A673 (cell line): ENCODE measurements around the gene OR8B8. TPM values are rescaled to one million over a fixed set of nuclear protein-coding genes. Genes with fewer than 3 reads are reported as not detected.

Source experiments
- Bru-seq: library from RNA; stranded (reverse); fragments of 400-500 nt; gene quantifications from one replicate; lab custom pipeline; 2021; lab: Mats Ljungman, UMichigan
- BruChase-seq, 2 experiments: library from RNA; stranded (reverse); fragments of 400-500 nt; gene quantifications; one replicate each; lab custom pipeline; 2021; lab: Mats Ljungman, UMichigan
- BruUV-seq: library from RNA; stranded (reverse); fragments of 400-500 nt; replicated peaks from 2 replicates; lab custom pipeline; 2021; lab: Mats Ljungman, UMichigan
- CTCF ChIA-PET: fragments of 300-600 bp; sonication (Branson Sonifier 250); formaldehyde crosslinking; loops from one replicate; lab custom pipeline; 2022; ENCODE audit warnings: antibody characterized with exemption; lab: Charles Lee
- POLR2A ChIA-PET: fragments of 300-600 bp; sonication (Branson Sonifier 250); formaldehyde crosslinking; loops from one replicate; lab custom pipeline; 2022; ENCODE audit warnings: antibody characterized with exemption; ENCODE audit not compliant: low non-redundant PET; lab: Charles Lee
- DNase-seq: peaks from one replicate; pipeline ENCODE4 v3.0.0-alpha.2; 2015; ENCODE audit warnings: low spot score
- H3K27ac ChIP-seq: fragments of 200-600 bp; sonication (generic); 2 replicates; pipeline ENCODE4 v1.5.1; 2016; ENCODE audit warnings: mixed run types, low read depth, mild to moderate bottlenecking, mixed read lengths, antibody characterized with exemption, low read length; ENCODE audit not compliant: poor library complexity, severe bottlenecking
- H3K27me3 ChIP-seq: fragments of 200-600 bp; sonication (generic); replicated peaks from 2 replicates; pipeline ENCODE4 v1.6.1; 2017; ENCODE audit warnings: mixed run types, low read depth, mild to moderate bottlenecking, mixed read lengths, antibody characterized with exemption, low read length; ENCODE audit not compliant: insufficient read depth, poor library complexity
- H3K36me3 ChIP-seq: fragments of 200-600 bp; sonication (generic); 2 replicates; pipeline ENCODE4 v1.6.1; 2016; ENCODE audit warnings: mixed run types, mild to moderate bottlenecking, mixed read lengths, antibody characterized with exemption, low read length; ENCODE audit not compliant: insufficient read depth, poor library complexity, severe bottlenecking
- H3K4me1 ChIP-seq: fragments of 200-600 bp; sonication (generic); 2 replicates; pipeline ENCODE4 v1.6.1; 2017; ENCODE audit warnings: mixed run types, mild to moderate bottlenecking, mixed read lengths, antibody characterized with exemption, low read length; ENCODE audit not compliant: insufficient read depth, poor library complexity, severe bottlenecking
- H3K4me3 ChIP-seq: fragments of 200-600 bp; sonication (generic); 2 replicates; pipeline ENCODE4 v1.5.1; 2016; ENCODE audit warnings: low read depth, mixed run types, mild to moderate bottlenecking, mixed read lengths, low read length; ENCODE audit not compliant: poor library complexity, severe bottlenecking
- H3K9me3 ChIP-seq: fragments of 200-600 bp; sonication (generic); 2 replicates; pipeline ENCODE4 v1.6.1; 2016; ENCODE audit warnings: mixed run types, low read depth, mild to moderate bottlenecking, mixed read lengths, antibody characterized with exemption, low read length; ENCODE audit not compliant: poor library complexity, severe bottlenecking
- CTCF ChIP-seq: fragments of 300-800, 200-600 bp; sonication (generic); conservative IDR thresholded peaks from 2 replicates; pipeline ENCODE4 v1.5.1; 2017; ENCODE audit warnings: low read depth, mild to moderate bottlenecking, antibody characterized with exemption, low read length, moderate library complexity, mixed read lengths
- EZH2 ChIP-seq: fragments of 200-600 bp; sonication (generic); IDR thresholded peaks from 2 replicates; pipeline ENCODE4 v1.6.1; 2017; ENCODE audit warnings: borderline replicate concordance, low read depth, mild to moderate bottlenecking, mixed read lengths, antibody characterized with exemption, low read length; ENCODE audit not compliant: poor library complexity, severe bottlenecking
- intact Hi-C: fragments of 100-400 bp; cut with micrococcal nuclease; formaldehyde crosslinking; loops from one replicate; pipeline ENCODE4 v1.10.0; 2022; ENCODE audit not compliant: unreplicated experiment
- long read RNA-seq: library from polyadenylated mRNA; stranded (forward); transcript quantifications from one replicate; pipeline ENCODE4 v2.0.0, GENCODE V29; 2022
- total RNA-seq: library from RNA; stranded (reverse); gene quantifications from 2 replicates; pipeline ENCODE4 v1.2.3, GENCODE V29; 2021

The OR8B8 gene
- total RNA-seq (not detected in 2 replicates), Bru-seq, nascent RNA (not detected), BruChase-seq, experiment 1, labeled RNA remaining after a 2-hour chase (not detected), BruChase-seq, experiment 2, labeled RNA remaining after a 6-hour chase (not detected)
- long read RNA-seq = 0 reads

- DNase-seq = no peak
- intact Hi-C loops = no loop called here
- POLR2A ChIA-PET = no interaction called here
- H3K27me3 ChIP-seq = no peaks in the 10 kb centered on the region
- no peak for TF ChIP-seq CTCF
- TF ChIP-seq EZH2 = no peak
- no peaks in the 10 kb centered on the region for H3K9me3 ChIP-seq
- H3K27ac ChIP-seq = no peak within 1 kb of the TSS
- CTCF ChIA-PET = no interaction called here
- H3K4me3 ChIP-seq = no peak within 1 kb of the TSS
- H3K36me3 ChIP-seq = no peaks in the 10 kb centered on the region
- BruUV-seq = no TSS peak
- H3K4me1 ChIP-seq = no peaks in the 10 kb centered on the region
Observed at GRCh38 chr11:124445646-124446150, at the start of gene OR8B8. Gene OR8B8 (minus strand): TSS chr11:124445696. CDS start chr11:124441085, 4,611 bp downstream.

- intact Hi-C loops = no loop called here
- no peak for TF ChIP-seq EZH2
- no peak for TF ChIP-seq CTCF
- CTCF ChIA-PET = no interaction called here
- no peaks in the 10 kb centered on the region for H3K27me3 ChIP-seq
- H3K27ac ChIP-seq = no peak overlapping the region
- H3K9me3 ChIP-seq = peaks cover 8% of the 10 kb centered on the region
- POLR2A ChIA-PET = no interaction called here
- no peak overlapping the region for H3K4me3 ChIP-seq
- H3K4me1 ChIP-seq = no peaks in the 10 kb centered on the region
- DNase-seq = no peak
- BruUV-seq = no TSS peak
- H3K36me3 ChIP-seq = no peaks in the 10 kb centered on the region
Observed at GRCh38 chr11:124493016-124493655, 47.6 kb upstream of the OR8B8 start.

GRCh38 chr11:124483422-124483821 lies 37.9 kb upstream of the OR8B8 start:
- no peaks in the 10 kb centered on the region for H3K36me3 ChIP-seq
- no peaks in the 10 kb centered on the region for H3K9me3 ChIP-seq
- POLR2A ChIA-PET = no interaction called here
- TF ChIP-seq CTCF = peak; percentile 31; the same call in 1 of the 2 replicates
- TF ChIP-seq EZH2 = no peak
- H3K4me1 ChIP-seq = peaks cover 24% of the 10 kb centered on the region
- no peaks in the 10 kb centered on the region for H3K27me3 ChIP-seq
- CTCF ChIA-PET = no interaction called here
- H3K27ac ChIP-seq = no peak overlapping the region
- no peak overlapping the region for H3K4me3 ChIP-seq
- intact Hi-C loops = no loop called here
- no TSS peak for BruUV-seq
- DNase-seq = peak; percentile 36
